ENCODE measurements around the gene USH1C.

USH1C gene

DNA sequence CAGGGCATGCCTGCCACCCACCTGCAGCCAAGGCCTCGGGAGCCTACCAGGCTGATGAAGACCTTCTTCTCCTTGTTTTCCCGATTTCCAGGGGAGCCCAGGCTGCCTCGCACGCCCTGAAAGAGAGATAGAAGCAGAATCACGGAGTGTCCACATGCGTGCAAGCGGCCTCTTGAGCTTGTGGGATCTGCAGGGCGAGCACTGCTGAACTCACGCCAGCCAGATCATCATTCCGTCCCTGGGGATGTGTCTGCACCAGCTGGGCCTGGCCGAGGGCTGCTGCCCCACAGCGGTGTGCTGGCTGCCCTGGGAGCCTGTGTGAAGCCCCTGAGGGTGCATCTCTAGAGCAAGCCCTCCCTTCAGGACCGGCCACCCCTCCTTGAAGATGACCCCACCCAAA lies 17.9 kb downstream of the USH1C start:
- no peak for DNase-seq (ENCODE audit: low spot score)

DNA sequence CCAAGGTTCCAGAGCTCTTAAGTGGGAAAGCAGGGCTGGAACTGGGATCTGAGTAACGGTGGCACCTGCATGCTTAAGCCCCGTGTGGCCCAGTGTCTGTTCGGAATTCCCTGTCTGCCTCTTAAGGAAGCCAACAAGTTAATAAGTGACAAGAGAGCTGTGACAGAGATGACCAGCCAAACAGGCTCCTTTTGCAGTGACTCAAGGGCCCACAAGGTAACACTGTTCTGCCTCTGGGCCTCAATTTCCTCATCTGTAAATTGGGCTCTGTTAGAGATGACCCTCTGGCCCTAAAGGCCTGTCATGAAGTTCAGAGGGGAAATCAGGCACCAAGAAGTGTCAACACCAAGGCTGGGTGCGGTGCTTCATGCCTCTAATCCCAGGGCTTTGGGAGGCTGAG lies 18.6 kb downstream of the USH1C start:
- DNase-seq (ENCODE audit: low spot score): no peak

DNA sequence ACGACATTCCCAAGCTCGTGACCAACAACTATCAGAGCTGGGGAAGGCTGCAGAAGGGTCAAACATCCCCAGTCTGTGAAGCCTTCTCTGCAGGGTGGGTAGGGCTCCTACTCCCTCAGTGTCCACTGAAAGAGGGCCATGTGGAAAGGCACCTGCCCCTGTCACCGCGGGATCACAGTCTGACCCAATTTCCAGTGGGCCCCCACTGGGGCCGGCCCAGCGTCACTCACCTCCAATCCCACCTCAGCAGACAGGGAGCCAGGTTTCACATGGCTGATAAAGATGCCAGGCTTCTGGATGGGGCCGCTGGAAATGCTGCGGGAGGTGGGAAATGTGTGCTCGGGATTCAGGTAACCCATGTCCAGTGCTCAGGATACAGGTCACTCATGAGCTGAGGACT lies 20.0 kb downstream of the USH1C start:
- no peak for DNase-seq (ENCODE audit: low spot score)

DNA sequence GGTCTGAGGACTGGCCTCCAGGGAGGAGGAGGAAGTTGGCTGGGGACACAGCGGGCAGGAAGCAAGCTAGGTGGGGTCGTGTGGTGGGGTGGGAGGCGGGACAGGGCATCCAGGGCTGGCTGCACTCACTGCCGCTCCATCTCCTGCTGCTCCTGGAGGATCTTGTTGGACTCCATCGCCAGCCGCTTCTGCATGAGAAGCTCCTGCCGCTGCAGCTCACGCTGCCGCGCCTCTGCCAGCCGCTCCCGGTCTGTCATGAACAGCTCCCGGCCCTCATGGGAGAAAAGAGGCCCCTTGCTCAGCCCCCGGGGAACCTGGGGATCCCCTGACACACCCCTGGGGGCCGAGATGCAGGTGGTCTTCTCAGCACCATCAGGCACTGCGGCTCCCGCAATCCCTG lies 21.6 kb downstream of the USH1C start:
- DNase-seq (ENCODE audit: low spot score): no peak

DNA sequence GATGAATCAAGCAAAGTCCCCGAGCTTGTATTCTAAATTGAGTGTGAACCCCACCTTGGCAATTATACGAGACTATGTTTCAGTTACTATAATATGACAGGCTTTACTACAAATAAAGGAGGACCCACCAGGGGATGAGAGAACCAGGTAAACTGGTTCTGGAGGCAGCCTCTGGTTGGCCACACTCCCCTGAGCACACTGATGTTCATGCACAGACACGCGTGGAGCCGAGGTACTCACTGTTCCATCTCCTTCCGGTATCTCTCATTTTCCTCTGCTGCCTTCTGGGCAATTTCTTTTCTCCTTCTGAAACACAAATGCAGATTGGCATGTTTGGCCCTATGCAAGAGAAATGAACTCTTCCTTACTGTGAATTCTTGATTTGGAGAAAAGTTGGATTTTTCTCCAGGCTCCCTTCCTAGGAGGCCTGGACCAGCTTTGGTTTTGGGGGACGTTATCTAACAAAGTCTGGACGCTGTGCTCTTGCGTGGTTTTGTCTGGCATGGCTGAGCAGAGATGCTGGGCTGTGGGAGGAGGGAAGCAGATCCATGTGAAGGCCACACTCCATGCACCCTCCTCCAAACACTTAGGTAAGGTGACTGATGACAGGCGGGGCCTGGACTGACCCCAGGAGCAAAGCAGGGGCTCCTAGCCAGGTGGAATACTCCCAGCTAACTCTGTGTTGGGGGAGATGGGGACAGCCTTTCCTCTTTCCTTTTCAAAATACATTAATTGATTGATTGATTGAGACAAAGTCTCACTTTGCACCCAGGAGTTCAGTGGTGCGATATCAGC lies 22.9 kb downstream of the USH1C start:
- DNase-seq (ENCODE audit: low spot score): no peak

DNA sequence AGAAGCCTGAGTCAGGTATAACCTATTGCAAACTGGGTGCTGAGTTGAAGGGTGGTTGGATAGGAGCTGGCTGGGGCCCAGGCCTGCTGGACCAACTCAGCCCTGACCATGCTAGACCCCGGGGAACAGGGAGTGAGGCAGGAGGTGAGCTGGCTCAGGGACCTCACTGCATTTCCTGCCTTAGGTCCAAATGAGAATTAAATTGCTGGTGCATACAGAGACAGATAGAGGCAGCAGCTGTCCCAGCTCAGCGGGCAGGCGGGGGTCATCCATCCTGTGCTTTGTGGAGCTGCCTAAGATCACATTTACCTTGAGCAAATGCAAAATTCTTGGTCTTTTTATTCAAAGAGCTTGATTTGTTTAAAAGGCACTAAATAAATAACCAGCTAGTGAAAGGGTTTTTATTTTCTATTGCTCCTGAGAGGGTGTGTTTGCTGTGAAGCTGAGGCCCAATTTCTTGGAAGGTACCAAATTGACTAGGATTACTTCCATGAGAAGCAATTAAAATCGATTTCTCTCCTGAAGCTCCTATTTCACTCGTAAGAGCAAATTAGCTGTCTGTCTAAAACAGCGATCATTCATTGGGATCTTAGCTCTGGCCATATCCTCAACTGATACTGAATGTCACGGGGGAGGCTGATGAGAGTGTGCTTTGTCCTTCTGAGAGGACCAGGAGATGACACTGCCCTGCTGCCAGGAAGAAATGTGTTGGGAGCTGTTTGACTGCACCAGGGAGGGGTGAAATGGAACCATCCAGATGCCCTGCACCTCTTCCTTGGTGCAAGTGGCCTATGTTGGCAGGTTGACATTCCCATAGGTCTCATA lies 24.9 kb downstream of the USH1C start:
- no peak for DNase-seq (ENCODE audit: low spot score)

DNA sequence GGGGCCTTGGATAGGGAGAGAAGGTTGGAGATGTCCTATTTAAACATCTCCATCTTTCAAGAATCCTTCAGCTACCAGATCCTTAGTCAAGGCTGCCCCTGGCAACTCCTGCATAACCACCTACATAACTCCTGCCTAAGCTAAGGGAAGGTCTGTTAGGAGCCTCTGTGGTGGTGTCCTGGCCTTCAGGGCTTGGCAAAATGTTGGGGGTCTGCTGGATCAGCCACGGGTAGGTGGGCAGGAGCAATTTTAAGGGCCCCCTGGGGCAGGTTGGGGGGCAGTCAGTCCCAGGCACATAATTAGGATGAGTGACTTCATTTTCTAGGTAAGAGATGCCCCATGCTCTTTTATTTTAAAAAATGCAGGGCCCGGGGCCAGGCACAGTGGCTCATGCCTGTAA lies 25.9 kb downstream of the USH1C start:
- no peak for DNase-seq (ENCODE audit: low spot score)

DNA sequence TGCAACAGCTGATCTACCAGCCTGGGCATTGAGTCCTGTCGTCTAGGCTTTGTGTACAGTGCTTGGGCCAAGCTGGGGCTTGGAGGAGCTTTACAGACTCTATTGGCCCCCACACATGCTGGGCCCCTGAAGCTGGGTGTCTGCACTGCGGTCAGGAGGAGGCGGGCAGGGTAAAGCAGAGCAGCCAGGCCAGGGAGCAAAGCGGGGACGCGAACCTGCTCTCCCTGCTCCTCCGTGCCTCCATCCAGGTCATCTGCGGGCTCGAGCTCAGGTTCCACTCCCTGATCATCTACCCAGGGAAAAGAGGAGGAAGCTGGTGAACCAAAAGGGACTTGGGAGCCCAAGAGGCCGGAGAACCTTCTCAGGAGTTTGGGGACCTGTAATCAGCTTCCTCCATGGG lies 27.0 kb downstream of the USH1C start:
- no peak for DNase-seq (ENCODE audit: low spot score)

DNA sequence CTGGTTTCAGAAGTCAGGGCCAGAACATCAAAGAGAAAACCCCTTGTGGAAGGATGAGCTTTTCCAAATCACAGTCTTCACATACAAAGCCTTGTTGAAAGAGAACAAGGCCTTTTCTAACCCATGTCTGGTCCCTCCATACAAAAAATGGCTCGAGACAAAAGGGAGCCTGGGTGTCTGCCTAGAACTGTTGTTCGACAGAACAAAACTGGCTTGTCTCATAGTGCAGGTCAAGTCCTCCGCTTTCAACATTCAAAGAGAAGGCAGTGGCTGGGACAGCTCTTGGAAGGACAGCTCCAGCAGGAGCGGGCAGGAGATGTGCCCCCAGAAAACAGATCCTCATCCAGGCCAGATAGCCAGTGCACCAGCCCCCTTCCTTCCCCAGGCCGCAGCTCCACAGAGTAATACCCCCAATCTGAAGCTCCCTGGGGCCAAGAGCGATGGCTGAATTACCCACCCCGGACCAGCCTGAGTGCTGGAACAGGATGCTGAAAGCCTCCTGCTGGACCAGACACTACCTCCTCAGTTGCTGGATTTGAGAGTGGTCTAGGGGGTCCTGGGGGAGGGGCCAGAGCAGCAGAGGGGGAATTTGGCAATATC lies 27.6 kb downstream of the USH1C start:
- no peak for DNase-seq (ENCODE audit: low spot score)

DNA sequence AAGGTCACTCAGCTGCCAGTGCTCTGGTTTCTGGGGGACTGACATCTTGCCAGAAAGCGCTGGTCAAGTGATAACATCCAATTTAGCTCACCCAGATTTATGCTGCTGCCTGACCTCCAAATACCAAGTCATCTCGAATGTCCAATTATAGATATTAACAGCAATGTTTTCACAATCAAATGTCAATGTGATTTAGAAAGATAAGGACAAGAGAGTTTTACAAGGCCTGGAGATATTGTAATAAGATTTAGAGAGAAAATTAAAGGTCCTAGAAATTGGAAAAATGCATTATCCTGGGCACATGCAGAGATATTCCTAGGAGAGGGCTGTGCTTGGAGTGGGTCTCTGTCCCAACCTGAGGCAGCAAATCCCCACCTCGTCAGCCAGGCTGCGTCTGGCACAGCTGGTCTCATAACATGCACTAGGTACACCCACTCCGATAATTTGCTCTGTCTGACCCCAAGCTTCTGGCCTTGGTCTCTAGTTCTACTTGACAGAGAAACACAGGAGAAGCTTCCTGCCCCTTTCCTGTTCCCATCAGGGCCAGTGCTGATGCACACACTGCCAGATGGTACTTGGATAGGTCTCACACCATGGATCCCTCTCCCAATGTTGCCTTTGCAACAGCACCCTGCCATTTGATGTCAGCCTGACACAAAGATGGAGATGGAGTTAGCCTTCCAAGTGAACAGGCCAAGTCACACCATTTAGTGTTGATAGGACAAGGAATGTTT lies 28.6 kb downstream of the USH1C start:
- no peak for DNase-seq (ENCODE audit: low spot score)

DNA sequence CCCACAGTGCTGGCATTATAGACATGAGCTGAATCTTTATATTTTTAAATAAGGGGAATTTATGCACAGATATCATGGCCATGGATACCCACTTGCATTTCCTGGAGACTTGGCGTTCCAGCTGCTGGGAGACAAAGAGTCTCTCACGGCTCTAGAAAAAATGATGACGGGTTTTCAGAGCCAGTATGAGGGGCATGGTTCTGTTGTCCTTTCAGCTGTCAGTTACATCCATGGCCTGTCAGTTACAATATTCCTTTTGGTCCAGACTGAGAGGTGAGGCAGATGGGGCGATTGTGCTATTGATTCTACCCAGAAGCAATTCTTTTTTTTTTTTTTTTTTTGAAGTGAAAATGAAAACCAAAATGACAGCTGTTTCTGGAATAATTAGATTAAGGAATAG lies 29.7 kb downstream of the USH1C start:
- DNase-seq (ENCODE audit: low spot score): no peak

DNA sequence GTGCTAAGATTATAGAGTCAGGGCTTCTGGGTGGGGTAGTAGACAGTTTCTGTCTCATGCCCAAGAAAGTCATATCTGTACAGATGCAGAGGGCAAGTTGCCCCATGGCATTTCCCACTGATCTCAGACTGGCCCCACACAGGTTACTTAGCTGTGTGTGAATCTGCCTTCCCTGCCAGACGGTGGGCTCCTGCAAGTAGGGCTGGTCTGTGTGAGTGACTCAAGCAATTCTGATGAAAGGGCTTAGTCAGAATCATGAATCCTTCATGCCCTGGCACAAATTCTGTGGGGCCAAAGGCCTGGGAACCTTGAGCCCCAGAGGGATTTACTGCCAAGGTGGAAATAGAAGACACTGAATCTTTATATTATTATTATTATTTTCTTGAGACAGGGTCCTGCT lies 30.4 kb downstream of the USH1C start:
- DNase-seq (ENCODE audit: low spot score): no peak

DNA sequence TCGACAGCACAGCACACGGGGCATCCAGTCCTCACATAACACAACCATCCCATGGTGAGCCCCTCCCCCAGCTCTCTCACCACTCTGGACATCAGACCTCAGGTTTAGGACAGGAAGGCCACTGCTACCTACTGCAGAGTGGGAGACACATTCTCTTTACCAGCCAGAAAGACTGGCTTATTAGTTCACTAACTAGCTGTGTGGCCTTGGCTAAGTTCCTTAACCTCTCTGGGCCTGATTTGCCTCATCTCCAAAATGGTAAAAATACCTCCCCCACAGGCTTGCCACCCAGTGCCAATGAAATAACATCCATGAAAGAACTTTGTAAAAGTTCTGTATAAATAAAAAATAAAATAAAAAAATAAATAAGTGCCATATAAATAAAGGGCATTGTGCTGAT lies 32.1 kb downstream of the USH1C start:
- no peak for DNase-seq (ENCODE audit: low spot score)

DNA sequence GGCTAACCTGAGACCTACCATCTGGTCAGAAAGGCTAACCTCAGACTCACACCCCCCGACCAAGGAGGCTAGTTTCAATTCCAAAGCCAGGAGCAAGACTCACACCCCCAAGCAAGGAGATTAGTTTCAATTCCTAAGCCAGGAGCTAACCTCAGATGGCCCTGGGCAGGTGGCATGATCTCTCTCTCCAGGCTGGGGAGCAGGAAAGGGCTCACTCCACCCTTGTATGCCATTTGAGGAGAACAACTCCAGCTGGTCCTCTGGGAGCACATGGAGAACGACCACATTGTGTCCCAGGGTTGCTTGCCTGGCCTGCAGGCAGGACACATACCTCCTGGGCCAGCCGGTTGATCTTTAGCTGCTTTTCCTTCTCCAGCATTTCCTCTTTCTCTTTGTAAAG lies 32.6 kb downstream of the USH1C start:
- DNase-seq (ENCODE audit: low spot score): no peak

DNA sequence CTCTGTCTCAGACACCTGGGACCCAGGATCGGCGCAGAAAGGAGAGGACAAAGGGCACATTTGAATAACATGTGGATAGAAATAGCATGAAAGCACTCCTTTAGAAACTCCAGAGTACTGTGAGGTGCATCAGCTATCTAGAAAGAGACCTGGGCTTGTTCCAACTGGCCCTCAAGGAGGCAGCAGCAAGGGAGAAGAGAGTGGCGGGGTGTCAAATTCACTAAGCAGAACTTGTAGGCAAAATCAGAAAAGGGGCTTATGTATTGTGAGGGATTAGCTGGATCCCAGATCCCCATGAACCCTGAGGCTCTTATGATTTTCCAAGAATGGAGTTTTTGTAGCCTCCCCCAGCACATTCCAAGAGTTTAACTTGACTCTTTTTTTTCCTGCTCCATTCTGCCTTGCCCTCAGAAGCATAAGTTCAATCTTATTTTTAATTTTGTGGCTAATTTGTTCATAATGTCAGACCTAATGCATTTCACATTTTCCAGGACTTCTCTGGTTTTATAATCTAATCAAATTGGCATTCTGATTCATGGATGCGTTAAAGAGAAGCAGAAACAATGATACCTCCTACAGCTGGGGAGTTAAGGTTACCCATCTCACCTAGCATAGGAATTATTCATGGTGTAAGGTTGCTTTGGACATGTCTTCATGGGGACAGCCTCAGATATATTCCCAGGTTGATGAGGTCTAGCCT lies 33.6 kb downstream of the USH1C start:
- no peak for DNase-seq (ENCODE audit: low spot score)

DNA sequence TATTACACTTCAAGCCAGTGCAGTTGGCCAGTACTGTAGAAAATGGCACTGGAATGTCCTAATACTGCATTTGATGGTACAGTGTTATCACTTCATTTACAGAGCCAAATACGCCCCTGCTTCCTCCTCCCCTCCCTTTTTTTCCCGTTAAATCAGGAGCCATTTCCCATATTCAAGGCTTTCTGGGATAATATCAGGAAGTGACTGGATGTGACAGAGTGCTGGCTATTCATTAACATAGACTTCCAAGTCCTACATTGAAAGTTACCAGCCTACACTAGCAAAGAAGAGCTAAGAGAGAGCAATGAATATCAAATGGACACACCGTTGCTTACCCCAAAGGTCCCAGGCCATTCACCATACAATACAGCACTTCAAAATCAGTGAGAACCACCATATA lies 35.4 kb downstream of the USH1C start:
- no peak for DNase-seq (ENCODE audit: low spot score)

DNA sequence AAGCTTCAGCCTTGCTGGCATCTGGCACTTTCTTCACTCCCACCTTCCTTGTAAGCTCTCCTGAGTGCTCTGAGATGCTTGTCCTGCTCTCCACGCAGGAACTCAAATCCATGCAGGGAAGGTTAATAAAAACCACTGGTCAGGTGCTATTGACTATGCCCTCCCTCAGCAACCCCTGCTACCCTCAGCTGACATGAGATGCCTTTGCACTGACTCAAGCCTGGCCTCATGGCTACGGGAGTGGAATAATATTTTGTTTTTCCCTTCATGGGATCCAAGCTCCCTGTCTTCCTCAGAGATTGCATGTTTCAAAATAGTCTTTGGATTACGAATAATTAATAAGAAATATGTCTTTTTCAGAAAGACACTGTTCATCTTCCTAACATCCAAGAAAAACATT lies 35.9 kb downstream of the USH1C start:
- DNase-seq (ENCODE audit: low spot score): no peak

DNA sequence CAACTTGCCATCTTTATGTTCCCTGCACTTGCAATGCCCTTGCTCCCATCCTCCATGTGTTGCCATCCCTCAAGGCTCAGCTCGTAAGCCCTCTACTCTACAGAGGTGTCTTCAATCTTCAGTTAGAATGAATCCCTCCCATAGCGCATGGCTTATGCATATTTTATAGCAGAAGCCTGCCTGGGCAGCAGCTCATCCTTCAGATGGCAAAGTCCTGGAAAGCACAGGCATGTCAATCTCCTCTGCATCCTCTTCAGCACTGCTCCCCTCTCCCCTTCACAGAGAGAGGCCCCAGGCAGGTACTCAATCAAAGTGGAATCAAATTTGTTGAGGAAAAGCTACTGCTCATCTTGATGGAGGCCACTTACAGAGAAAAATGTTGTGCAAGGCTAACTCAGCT lies 36.4 kb downstream of the USH1C start:
- DNase-seq (ENCODE audit: low spot score): no peak

DNA sequence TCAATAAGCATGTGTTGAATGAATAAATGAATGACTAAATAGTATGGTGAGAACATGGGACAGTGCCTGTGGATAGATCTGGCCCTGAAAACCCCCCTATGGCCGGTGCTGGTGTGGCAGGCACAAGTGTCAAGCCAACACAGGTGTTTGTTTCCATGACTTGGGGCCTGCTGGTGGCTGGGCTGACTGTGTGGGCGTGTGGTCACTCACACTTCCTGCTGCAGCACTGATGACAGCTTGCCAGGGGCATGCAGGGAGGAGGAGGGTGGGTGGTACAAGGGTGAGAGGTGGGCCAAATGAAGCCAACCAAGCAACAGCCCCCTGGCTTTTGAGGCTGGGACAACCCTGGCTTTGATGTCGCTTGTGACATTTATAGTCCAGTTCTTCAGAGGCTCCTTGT lies 37.3 kb downstream of the USH1C start:
- no peak for DNase-seq (ENCODE audit: low spot score)

DNA sequence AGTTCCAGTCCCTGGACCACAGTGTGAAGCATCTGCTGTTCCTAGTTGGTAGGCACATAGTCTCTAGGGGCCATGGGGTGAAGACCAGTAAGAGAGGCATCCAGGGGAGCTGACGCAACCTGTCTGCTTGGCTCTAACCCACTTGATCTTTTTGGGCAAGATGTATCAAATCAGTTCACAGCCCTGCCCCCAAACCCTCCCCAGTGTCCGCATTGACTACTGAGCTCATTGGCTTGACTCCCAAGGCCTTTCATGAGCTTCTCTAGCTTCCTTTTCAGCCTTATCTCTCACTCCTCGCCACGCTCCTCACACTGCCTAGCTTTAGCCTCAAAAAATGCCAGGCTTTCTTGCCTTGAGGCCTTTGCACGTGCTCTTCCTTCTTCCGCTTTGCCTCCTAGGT lies 37.9 kb downstream of the USH1C start:
- no peak for DNase-seq (ENCODE audit: low spot score)

DNA sequence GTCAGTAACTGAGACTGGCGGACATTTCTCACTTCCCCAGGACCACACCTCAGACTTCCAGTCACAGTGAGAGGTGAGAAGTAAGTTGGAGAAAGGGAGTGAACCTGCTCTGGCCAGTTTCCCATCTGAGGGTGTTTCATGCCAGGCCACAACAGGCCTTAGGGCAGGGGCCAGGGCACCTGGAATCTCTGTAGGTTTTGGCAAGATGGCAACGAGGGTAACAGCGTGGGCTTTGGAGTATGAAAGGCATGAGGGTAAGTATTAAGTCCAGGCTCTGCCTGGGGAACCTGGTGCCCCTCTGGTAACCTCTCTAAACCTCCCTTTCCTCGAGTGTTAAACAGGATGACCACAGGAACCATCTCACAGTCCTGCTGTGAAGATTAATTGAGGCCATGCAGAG lies 39.1 kb downstream of the USH1C start:
- DNase-seq (ENCODE audit: low spot score): no peak

All from ecto neural progenitor cell (in vitro differentiated cells).